SH-SY5Y (cell line): ENCODE data around the gene CLEC16A.

Source experiments
- GATA2 ChIP-seq: IDR thresholded peaks from 2 replicates; pipeline ENCODE4 v1.6.1; 2011; ENCODE audit warnings: mild to moderate bottlenecking, low read depth, low read length
- GATA3 ChIP-seq: IDR thresholded peaks from 2 replicates; pipeline ENCODE4 v1.6.1; 2011; ENCODE audit warnings: low read depth, mild to moderate bottlenecking, low read length, moderate library complexity

The CLEC16A gene

DNA sequence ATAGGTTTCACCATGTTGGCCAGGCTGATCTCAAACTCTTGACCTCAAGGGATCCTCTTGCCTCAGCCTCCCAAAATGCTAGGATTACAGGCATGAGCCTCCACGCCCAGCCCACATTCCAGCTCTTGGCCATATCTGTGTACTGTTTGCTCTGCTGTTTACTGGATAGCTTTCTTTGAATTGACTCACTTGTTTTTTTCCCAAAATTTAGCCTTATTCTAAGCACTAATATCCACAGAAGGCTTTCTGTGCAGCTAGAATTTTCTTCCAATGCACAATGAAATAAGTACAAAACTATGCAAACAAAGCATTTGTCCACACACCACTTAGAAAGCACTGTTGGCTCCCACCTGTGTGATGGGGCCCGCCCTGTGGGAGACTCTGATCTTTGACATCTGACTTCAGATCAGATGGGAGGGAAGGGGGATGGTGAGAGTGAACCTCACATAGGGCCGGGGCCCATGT is 72.2 kb downstream of the CLEC16A start:
- TF ChIP-seq GATA3 (no peak), GATA2 (no peak)

DNA sequence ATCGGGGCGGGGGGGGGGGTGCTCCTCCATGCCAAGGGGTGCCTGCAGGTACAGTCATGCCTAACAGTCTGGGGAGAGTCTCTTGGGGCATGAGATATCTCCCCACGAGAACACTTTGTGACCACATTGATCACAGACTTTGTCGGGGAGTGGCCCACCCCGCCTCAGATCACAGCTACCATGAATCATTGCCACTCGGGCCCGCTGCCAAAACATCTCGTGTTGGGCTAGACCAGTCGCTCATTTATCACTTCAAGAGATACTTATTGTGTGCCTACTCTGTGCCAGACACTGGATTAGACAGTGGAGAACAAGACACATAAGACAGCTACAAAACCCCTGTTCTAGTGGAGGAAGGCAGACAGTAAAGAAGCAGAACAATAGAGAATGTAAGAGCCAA is 72.6 kb downstream of the CLEC16A start:
- TF ChIP-seq GATA3 (no peak), GATA2 (no peak)

DNA sequence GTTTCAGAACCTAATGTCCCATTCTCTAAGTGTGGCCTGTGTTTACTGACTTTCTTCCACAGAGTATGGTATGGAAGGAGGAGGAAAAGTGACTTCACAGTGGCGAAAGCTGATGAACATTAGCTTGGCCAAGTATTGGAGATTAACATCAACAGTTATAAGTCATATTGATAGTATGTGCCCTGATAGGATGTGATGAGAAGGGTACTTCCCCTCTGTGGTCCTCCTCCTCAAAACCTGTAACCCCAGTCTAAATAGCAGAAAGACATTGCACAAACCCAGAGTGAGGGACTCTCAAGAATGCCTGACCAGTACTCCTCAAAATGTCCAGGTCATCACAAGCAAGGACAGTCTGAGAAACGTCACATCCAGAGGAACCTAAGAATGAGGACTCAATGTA is 73.1 kb downstream of the CLEC16A start:
- no peak for TF ChIP-seq GATA3
- no peak for TF ChIP-seq GATA2

DNA sequence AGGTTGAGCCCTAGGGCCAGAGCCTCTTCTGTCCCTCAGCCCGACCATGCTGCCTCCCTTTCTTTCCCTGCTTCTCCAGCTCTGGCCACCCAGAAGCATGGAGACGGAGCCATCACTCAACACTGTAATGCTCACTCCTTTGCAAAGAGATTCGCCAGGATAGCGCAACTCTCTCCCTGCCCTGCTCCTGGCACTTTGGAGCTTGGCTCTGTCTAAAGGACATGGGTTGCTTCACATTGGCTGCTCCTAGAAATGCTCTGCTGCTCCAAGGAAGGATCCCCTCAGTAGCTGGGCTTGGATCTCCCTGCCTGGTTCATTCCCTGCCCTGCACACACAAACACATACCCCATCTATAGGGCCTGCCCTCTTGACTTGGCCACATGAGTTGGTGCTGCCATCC is 76.0 kb downstream of the CLEC16A start:
- TF ChIP-seq GATA3 (no peak), GATA2 (no peak)

DNA sequence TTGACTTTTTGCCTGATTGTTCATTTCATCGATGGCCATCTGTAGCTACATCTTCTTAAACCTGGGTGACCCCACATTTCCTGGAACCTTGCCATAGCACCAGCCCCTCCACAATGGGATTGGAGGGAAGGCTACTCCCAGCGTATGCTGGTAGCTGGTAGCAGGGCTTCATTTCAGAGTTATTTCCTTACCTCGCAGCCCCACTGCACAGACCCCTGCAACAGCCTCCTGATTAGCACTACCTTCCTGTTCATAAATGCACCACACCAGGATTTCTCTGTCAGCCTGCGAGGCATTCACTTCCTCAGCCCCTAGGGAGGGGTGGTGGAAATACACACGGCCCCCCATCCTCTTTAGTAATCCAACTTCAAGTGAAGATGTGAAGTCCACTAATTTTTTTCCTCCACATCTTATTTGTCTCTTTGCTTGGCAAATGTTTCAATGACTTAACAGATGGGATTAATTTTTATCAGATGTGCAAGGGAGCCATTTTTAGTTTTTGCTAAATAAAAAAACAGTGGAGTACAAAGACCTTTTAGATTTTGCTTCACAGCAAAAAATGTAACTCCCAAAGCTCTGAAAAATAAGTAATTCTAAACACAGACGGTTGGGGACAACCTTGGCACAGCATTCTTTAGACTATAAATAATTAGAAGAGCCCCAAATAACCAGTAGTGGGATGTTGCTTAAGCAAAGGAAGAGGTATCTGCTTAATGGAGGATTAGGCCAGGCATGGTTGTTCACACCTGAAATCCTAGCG is 76.6 kb downstream of the CLEC16A start:
- no peak for TF ChIP-seq GATA3
- TF ChIP-seq GATA2: peak; percentile 77

DNA sequence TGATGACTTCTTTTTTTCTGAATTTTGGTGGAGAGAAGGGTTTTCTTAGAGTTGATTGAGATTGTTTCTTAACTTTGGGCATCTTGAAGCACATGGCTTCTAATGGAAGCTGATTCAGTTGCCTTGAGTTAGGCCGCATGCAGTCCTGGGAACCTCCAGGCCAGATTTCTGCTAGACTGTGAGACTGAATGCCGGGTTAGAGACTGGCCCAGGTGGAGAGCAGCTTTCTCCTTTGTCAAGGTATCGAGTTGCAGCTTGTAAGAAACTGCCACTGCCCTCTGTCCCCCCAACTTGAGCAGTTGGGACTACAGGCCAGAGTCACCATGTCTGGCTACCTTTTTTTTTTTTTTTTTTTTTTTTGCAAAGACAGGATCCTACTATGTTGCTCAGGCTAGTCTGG is 77.6 kb downstream of the CLEC16A start:
- TF ChIP-seq GATA3 (no peak), GATA2 (no peak)

DNA sequence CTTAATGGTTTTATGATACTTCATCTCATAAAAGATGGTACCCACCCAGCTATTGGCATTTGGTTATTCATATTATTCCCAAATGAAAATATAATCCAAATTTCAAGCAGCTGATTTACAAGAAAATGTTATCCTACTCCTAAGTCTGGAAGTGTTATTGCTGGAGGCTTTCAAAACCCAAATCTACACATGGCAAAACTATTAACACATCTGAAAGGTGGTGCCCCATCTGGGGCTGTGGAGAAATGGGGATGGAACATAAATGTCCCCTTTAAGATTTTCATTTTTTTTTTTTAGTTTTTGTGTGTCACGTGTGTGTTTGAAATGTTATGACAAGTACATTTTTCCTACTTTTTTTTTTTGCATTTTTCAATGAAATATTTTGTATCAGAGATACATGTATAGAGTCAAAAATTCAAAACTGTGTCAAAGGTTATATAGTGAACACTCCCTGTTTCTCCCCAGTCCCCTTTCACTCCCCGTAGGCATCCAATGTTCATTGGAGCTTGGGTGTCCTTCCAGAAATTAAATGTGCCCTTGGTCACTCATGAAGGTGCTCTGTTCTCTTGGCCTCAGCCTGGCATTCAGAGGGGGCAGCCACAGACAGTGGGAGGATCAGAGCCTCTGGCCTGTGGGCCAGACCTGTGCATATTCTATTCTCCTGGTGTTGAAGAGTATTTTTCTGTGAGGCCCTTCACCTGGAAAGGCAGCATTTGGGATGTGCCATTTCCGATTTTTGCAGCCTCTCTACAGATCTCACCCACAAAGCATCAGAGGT is 79.1 kb downstream of the CLEC16A start:
- TF ChIP-seq GATA3 (no peak), GATA2 (no peak)

DNA sequence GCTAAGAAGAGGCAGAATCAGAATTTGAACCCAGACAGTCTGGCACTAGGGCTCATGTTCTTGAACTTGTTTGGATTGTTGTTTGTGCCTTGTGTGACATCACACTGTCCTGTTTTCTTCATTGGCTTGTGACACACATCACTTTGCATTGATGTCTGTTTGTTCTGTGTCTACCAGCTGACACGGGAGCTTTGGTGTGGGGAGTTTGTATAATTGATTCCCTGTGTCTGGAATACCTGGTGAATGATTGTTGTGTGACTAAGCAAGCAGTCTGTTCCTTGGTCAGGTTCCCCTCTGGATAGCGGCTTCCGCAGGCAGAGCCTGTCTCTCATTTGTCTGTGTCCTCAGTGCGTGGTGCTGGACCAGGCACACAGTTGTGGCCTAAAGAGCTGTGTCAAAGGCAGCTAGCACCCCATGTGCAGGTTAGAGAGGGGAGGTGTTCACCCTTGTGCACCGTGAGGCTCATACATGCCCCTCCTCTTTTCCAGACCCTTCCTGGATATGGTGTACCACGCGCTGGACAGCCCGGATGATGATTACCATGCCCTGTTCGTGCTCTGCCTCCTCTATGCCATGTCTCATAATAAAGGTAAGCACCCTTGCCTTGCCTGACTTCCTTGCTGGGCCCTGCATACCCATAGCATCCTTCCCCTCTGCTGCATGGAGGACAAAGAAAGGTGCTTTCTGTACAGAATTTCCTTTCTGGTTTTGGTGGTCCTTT is 80.1 kb downstream of the CLEC16A start:
- no peak for TF ChIP-seq GATA3
- TF ChIP-seq GATA2: no peak

DNA sequence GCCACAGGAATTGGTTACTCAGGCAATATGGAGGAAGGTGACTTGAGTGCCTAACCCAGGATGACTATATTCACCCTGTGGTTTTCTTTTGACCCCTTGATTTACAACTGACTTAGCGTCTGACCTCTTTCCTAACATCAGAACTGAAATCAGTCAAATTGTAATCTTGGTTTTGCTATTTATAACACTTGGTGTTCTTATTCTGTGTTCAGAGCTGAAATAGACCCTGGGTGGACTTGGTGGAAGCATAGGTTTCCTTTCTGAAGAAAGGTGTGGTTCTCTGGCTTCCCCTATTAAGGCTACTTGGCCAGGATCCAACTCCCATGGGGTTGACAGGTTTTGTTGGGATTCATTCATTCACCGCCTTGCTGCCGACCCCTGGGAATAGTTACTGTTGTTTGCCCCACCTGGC is 80.8 kb downstream of the CLEC16A start:
- no peak for TF ChIP-seq GATA2
- TF ChIP-seq GATA3: no peak

DNA sequence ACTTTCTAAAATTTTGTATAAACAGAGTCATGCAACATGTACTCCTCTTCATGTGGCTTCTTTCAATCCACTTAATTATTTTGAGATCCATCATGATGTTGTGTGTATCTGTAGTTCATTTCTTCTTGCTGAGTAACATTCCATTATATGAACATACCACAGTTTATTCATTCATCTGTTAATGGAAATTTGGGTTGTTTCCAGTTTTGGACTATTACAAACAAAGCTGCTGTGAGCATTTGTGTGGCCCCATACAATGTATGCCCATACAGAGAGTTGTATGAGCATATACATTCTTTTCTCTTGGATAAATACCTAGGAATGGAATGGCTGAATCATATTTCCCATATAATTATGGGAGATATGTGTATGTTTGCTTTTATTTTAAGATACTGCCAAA is 85.6 kb downstream of the CLEC16A start:
- TF ChIP-seq GATA3 (no peak), GATA2 (no peak)

DNA sequence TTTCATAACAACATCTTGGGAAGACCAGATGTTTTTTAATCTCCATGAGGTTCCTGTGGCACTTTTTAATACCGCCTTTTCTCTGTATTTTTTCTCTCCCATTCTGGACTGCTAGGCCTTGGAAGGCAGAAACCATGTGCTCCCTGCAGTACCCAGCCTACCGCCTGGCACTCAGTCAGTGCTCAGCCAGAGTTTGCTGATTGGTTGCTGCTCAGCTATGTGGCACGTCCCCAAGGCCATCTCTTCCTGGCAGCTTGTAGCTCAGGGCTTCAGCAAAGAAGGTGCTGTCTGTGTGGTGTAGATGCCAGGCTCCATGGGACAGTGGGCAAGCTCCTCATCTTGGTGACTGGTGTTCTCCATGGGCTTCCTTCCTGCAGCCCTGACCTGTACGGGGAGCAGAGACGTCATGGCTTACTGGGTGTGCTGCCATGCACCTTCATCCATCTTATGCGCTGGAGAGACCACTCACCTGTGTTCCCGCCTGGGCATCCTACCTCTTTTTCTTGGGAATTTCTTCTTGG is 86.7 kb downstream of the CLEC16A start:
- TF ChIP-seq GATA2 (no peak), GATA3 (no peak)

DNA sequence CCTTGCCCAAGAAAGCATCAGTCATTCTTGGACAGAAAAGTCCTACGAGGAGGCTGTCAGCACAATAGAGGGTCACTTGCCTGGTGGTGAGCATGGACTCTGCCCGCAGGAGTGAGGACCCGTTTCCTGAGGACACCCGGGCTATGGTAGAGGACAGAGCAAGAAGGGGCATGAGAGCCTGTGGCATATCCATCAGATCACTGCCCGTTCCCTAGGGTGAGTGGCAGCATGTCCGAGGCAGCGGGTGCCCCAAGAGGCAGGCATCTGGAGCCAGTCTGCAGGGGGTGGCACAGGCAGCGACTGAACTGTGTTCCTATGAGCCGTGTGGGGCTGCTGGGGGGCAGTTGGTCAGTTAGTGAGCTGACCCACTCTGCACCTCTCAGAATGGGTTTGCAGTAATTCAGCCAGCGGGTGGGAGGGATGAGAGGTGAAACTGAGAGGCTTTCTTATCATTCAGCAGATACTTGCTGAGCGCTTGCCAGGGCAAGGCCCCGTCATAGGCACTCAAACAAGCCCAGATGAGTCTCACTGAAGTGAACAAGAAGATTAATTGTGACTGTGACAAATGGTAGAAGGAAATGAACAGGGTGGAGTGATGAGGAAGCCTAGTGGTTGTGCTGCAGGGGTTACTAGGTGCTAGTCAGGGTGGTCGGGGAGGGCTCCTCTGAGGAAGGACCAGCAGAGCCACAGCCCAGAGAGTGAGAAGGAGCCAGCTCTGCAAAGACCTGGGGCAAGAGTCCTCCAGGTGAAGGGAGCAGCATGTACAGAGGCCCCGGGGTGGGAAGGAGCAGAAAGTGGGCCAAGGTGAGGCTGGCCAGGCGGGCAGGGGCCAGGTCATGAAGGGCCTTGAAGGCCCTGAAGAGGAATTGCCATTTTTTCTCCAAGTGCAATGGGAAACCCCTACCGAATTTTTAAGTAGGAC is 87.9 kb downstream of the CLEC16A start:
- TF ChIP-seq GATA3 (no peak), GATA2 (no peak)

DNA sequence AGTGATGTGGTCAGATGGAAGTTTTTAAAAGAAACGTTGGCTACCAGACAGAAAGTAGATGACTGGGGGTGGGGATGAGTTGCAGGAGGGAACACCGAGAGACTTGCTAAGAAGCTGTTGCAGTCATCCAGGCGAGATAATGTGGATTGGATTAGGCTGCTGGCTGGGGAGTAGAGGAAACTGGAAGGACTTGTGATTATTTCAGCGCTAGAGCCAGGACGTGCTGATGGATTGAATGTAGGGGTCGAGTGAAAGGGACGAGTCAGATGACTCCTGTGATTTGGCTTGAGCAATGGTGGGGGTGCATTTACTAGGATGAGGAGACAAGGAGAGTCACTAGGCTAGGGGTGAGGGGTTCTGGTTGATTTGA is 88.5 kb downstream of the CLEC16A start:
- TF ChIP-seq GATA3 (no peak), GATA2 (no peak)
